ENCODE measurements around the gene ZBTB21. TPM values are rescaled to one million over a fixed set of nuclear protein-coding genes. Genes with fewer than 3 reads are reported as not detected.

ZBTB21 gene
- total RNA-seq, 2 donors from 2014 or later = 5.7 to 14.7 TPM

DNA sequence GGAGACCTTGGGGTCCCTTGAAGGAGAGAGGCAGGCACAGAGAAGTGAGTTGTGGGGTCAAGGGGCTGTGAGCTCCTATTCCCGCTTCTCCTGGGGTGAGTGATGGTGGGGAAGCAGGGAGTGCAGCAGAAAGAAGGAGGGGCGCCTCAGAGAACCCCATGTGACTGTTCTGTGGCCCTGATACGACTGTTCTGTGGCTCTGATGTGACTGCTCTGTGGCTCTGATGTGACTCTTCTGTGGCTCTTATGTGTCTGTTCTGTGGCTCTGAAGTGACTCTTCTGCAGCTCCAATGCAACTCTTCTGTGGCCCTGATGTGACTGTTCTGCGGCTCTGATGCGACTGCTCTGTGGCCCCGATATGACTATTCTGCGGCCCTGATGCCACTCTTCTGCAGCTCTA lies 31.1 kb upstream of the ZBTB21 start:
- intact Hi-C loops (cut with DNase I) = no loop called here
- DNase-seq (no peak), ATAC-seq (no peak)

DNA sequence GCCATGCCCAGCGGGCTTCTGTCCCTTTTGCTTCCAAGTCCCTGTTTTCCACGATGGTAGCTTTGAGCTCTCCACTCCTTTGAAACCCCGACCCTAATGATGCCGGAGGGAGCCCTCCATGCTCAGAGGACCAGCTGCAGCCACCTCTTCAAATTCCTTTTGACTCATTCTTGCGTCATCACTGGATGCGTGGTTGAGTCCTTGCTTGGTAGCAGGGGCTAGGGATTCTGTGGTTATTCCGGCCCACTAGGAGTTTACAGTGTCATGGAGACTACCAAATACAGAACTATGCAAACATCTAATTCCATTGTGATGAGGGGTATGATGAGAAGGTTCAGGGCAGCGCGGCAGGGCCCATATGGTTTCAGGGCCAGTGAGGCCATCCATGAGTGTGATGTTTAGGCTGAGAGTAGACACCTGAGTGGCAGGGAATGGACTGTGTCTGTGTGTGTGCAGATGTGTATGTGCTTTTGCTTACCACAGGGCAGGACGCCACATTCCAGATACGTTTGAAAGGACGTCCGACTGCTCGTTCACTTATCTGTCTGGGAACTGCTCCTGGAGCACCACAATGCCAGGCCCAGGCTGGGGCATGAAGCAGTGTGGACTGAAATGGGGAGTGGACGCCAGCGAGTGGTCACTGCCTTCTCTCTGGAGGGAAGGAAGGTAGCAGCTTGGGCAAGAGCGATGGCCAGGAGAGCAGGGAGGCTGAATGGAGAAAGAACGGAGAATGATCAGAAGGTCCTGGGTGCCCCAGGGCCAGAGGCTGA lies 30.4 kb upstream of the ZBTB21 start:
- DNase-seq = no peak
- ATAC-seq = peak; percentile 56 to 87
- intact Hi-C loops (cut with DNase I) = no loop called here

DNA sequence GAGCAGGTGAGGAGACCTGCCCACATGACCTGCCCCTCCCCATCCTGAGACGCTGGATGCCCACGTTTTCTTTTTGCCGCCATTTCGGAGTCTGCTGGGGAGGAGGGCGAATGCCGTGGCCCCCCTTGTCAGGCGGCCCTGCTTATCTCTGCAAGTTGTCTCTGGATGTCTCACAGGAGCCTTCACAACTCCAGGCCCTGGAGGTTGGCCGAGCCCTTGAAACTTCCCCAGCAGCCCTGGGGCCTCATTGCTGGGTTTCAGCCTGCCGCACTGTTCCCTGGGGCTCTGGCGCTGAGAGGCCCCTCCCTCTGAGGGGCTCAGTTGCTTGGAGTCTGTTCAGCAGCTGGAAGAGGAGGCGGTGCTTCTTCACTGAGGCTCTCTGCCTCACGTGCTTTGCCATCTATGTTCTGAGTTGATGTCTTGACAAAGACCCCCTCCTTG lies 29.8 kb upstream of the ZBTB21 start:
- DNase-seq (no peak), ATAC-seq (peak; percentile 75 to 81)
- intact Hi-C loops (cut with DNase I) = no loop called here

DNA sequence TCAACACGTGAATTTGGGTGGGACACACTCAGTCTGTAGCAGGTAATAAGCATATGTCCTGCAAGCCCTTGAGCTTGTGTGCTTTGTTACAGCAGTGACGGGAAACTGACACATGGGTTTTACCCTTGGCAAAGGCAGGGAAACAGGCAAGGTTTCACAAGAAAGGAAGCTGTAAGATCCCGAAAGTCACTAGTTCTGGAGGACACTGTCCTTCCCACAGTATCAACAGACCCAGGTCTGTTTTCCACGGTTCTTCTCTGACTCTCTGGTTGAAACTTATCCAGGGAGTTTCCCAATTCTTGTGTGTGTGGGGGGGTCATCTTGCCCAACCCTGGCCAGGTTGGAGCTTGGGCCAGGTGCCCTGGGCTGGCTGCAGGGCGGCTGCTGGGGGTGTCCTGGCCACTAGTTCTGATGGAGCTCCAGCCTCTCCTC lies 29.3 kb upstream of the ZBTB21 start:
- intact Hi-C loops (cut with DNase I) = no loop called here

DNA sequence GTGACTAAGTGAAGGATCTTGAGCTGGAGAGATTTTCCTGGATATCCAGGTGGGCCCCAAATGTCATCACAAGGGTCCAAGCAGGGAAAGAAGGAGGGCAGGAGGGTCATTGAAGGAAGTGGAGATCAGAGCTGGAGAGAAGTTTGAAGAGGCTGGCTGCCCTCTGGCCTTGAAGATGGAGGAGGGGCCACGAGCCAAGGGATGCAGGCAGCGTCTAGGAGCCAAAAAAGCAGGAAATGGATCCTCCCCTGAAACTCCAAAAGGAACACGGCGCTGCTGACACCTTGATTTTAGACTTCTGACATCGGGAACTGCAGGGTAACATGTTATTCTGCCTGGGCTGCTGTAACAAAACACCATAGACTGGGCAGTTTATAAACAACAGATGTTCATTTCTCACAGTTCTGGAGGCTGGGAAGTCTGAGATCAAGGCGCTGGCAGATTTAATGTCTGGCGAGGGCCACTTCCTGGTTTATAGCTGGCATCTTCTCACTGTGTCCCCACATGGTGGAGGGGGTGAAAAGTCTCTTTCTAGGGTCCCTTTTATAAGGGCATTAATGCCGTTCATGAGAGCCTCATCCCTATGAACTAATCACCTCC lies 28.8 kb upstream of the ZBTB21 start:
- intact Hi-C loops (cut with DNase I) = no loop called here
- DNase-seq (no peak), ATAC-seq (no peak)

More for the DNA sequence above, 29.3 kb upstream of the ZBTB21 start:
- ATAC-seq (peak; percentile 59 to 68), DNase-seq (no peak)

DNA sequence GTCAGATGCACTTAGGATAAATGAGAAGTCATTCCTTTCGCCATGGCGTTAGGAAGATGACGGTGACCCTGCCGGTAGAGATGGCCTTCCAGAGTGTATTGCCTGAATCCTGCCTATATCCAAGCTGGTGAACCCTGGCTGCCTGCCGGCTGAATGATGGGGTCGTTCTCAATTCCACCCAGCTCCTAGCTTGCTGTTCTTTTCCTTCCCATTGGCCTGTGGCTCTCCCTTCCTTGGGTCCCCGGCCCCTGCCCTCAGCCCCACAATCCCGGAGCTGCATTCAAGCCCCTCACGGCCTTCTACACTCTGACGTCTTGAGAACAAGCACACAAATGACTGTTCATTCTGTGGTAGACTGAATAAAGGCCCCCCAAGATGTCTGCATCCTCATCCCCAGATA lies 28.2 kb upstream of the ZBTB21 start:
- intact Hi-C loops (cut with DNase I) = no loop called here
- ATAC-seq (no peak), DNase-seq (no peak)

DNA sequence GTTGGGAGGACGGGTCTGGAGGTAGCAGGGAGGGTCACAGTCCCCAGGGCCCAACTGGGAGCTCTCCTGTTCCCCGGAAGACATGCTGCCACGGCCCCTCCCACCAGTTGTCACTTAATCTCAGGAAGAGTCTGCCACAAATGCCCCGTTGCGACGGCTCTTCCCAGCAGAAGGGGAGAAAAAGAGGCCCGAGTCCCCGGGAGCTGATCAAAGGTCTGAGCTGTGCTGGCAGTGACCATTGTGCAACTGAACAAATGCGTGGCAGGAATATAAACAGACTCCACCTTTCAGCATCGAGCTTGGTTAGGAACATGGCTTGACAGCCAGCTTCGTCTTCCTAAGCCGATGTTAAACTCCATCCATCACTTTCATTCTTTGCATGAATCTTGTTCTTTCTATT lies 27.8 kb upstream of the ZBTB21 start:
- intact Hi-C loops (cut with DNase I) = no loop called here
- ATAC-seq (no peak), DNase-seq (no peak)

DNA sequence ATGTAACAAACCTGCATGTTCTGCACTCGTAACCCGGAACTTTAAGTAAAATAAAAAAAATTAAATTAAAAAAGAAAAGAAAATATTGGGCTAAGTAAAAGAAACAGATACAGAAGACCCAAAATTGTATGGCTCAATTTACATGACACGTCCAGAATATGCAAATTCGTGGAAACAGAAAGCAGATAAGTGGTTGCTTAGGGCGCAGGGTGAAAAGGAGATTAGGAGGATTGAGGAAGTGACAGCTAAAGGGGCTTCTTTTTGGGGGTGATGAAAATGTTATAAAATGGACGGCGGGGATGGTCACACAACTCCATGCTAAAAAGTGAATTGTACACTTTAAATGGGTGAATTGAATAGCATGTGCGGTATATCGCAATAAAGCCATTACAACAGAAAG lies 27.4 kb upstream of the ZBTB21 start:
- intact Hi-C loops (cut with DNase I) = no loop called here
- DNase-seq (no peak), ATAC-seq (no peak)

DNA sequence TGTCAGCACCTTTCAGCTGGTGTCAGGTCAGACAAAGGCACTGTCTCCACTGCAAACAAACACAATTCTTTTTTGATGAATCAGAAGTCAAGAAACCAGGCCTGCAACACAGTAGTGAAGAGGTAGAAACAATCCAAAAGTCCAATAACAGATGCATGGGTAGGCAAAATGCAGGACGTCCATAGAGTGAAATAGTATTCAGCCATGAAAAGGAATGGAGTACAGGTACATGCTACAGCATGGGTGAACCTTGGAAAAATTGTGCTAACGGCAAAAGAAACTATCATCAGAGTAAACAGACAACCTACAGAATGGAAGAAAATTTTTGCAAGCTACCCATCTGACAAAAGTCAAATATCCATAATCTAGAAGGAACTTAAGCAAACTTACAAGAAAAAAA lies 26.2 kb upstream of the ZBTB21 start:
- intact Hi-C loops (cut with DNase I) = no loop called here
- ATAC-seq = no peak
- DNase-seq = no peak

DNA sequence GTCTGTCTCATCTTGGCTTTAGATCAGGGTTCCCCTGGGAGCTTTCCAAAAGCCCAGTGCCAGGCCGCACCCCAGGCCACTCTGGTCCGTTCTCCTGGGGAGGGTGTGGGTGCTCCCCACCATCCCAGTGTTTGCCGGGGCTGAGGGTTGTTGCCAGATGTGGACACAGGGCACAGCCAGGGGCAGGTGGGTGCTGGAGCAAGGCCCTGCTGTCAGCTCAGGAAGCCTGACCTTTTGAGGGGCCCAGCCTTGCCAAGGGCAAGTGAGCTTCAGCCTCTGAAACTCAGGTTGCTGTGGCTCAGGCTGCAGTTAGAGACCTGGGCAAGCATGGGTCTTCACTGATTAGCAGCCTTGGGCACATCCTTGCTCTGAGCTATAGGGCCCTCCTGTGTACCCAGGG lies 22.8 kb upstream of the ZBTB21 start:
- DNase-seq (no peak), ATAC-seq (no peak)
- intact Hi-C loops (cut with DNase I) = no loop called here

DNA sequence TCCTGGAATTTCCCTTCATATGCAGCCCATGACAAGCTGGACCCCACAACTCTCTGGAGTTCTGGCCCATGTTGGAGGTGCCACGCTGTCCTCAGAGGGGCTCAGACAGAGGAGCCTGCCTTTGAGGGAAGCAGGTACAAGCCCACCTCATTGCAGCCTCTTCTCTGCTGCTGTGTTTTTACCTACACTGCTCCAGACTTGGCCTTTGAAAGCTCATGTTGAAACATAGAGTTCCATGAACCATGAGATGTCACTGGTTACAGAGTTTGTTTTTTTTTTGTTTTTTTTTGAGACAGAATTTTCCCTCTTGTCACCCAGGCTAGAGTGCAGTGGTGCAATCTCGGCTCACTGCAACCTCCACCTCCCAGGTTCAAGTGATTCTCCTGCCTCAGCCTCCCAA lies 22.1 kb upstream of the ZBTB21 start:
- DNase-seq (no peak), ATAC-seq (no peak)
- intact Hi-C loops (cut with DNase I) = no loop called here

DNA sequence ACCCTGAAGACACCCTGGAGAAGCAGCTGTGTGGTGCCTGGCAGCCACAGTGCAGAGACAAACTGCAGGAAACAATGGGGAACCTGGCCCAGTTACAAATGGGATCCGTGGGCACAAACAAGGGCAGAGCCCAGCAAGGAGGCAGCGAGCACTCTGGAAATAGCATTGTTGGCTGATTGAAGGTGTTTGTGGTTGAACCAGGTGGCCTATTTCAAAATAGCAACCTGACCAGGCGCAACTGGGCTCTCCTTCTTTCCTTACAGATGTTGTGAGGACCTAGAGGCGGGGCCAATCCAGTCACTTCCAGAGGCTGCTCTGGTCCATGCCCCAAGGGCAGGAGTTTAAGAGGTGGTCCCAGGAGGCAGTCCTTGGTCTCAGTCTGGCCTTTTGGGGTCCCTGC lies 21.7 kb upstream of the ZBTB21 start:
- DNase-seq = no peak
- no peak for ATAC-seq
- intact Hi-C loops (cut with DNase I) = no loop called here

DNA sequence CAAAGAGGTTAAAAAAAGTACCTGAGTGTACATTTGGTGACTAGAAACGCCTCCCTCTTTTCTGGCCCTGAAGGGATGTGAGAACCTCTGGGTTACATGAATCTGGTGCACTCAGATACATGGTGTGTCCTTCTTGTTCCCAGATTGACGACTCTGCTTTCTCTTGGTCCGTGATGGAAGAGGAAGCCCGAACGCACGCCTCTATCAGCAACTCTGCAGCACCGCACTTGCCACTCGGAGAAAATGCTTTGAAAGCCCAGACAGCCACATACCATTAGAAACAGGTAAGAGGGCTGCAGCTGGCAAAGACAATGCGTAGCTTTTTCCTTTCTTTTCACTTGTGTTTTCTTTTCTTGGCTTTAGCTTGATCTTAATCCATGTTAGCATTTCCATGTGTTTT lies 21.1 kb upstream of the ZBTB21 start:
- ATAC-seq (no peak), DNase-seq (no peak)
- intact Hi-C loops (cut with DNase I) = no loop called here

DNA sequence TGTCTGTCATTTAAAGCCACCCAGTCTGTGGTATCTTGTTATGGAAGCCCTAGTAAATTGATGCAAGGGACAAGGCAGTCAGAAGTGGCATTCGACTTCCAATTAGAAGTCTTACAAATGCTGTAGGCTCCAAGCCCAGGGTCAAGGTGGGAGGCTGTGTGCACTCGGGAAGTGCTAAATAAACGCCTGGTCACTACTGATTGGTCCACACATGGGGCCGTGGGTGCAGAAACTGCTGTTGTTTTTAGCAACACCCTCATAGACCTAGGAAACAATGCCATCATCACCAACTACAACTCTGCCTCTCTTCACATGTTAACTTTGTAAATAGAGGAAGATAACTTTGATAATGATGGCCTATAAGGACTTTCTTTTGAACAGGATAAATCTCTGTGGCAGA lies 20.2 kb upstream of the ZBTB21 start:
- intact Hi-C loops (cut with DNase I) = no loop called here
- ATAC-seq (no peak), DNase-seq (no peak)

DNA sequence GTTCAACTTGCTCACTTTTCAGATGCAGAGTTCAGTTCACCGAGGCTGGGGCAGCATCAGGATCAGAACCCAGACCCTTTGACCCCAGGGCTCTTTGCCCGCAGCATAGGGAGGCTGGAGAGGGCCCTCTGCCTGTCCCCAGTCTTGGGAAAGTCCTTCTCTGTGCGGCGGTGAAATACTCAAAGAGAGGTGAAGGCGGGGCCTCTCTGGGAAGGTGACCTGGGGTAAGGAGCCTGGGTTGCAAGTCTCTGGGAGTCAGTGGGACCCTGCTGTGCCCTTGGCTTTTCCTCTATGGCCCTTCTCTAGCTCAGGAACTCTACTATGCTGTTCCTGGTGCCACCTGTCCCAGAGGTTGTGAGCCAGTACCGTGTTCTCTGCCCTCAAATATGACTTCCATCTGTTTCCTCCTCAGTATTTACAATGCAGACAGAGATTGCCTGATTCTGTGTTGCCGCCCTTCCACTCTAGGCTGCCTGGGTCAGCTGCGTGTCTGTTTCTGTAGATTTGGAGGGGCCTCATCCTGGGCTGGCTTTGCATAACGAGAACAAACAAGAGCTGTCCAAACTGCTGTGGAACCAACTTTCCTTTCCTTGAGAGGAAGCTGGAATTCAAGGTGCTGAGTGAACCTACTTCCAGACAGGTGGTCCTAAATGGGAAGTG lies 18.7 kb upstream of the ZBTB21 start:
- intact Hi-C loops (cut with DNase I) = no loop called here
- ATAC-seq (no peak), DNase-seq (no peak)

DNA sequence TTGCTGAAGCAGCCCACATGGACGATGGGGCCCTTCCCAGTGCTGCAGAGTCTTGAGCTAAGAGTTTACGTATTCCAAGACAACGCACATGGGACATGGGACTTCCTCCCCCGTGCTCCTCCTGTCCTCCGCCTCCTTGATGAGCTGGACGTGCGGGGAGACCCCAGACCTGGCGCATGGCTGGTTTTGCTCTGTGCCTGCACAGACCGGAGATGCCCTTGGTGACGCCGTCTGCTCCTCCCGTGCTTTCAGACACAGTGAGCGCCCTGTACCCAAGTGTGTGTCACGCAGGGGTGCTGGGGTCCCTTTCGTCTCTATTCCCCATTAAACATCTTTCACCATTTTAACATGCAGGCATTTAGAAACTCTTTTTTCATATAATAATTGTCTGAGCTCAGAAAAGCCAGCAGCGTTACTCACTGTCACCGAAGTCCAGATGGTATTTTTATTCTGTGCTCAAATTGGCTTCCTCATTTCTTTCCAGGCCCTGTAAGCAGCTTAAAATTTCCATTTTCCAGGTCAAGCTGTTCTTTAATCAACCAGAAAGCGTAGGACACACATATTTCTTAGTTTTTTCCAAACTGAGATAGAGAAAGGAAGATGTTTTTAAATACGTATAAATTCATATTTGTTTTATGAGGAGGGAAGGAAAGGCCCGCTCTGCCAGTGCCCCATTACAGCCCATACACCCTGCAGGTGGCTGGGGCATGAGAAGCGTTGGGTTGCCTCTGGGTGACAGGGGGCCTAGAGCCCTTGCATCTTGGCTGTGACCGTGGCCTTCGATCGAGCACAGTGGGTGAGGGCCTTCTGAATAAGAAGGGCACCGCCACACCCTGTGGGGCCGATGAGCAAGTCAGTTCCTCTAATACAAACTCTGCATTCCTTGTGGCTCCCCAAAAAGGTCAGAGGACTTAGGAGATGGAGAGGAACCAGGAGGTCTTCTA lies 17.9 kb upstream of the ZBTB21 start:
- intact Hi-C loops (cut with DNase I) = no loop called here
- ATAC-seq (no peak), DNase-seq (no peak)

DNA sequence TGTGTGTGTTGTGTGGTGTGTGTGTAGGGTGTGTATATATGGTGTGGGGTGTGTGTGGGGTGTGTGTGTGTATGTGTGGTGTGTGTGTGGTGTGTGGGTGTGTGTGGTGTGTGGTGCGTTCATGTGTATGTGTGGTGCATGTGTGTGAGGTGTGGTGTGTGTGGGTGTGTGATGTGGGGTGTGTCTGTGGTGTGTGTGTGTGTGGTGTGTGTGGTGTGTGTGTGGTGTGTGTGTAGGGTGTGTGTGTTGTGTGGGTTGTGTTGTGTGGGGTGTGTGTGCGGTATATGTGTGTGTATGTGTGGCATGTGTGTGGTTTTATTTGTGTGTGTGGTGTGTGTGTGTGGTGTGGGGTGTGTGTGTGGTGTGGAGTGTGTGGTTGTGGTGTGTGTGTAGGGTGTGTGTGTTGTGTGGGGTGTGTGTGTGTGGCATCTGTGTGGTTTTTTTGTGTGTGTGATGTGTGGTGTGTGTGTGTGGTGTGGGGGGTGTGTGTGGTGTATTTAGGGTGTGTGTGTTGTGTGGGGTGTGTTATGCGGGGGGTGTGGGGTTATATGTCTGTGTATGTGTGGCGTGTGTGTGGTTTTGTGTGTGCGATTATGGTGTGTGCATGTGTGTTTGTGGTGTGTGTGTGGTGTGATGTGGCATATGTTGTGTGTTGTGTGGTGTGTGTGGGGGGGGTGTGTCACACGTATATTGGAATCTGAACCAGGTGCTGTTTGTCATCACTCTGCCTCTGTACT lies 17.1 kb upstream of the ZBTB21 start:
- intact Hi-C loops (cut with DNase I) = no loop called here
- no peak for ATAC-seq
- DNase-seq = no peak

DNA sequence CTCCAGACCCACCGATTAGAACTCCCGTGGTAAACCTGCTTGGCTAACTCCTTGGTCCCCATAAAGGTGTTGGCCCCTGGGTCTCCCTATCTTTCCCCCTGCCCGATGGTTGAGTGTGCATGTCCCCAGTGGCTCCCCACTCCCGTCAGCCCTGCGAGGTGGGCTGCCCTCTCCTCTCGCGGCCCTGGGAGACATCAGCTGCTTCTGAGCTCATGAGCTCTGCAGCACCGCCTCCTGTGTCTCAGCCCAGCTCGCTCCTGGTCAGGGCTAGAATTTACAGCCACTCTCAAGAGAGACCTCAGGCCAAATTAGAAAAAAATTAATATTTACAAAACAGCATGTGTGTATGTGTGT lies 15.9 kb upstream of the ZBTB21 start:
- DNase-seq (no peak), ATAC-seq (no peak)
- intact Hi-C loops (cut with DNase I) = no loop called here

All from left cardiac atrium (tissue), 4 donors.